ENCODE data around the gene NUDT8.
"Not testable (repeated sequence)": the region's sequence is repeated elsewhere in the genome, so short reads cannot be mapped to it uniquely, and the experiment has no call there.

Gene NUDT8

DNA sequence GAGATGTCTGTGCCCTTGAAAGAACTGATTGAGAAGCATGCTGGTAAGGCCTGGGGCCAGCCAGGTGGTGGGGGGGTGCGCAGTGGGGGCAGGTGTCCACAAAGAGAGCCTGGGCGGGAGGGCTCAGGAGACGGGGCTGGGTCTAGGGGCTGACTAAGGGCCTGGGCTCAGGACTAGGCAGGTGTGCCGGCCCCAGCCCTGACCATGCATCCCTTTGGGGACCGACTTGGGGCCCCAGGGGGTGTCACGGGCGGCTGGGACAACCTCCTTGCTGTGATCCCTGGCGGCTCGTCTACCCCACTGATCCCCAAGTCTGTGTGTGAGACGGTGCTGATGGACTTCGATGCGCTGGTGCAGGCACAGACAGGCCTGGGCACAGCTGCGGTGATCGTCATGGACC, 18.6 kb downstream of the NUDT8 start:
- DNase-seq: no peak

DNA sequence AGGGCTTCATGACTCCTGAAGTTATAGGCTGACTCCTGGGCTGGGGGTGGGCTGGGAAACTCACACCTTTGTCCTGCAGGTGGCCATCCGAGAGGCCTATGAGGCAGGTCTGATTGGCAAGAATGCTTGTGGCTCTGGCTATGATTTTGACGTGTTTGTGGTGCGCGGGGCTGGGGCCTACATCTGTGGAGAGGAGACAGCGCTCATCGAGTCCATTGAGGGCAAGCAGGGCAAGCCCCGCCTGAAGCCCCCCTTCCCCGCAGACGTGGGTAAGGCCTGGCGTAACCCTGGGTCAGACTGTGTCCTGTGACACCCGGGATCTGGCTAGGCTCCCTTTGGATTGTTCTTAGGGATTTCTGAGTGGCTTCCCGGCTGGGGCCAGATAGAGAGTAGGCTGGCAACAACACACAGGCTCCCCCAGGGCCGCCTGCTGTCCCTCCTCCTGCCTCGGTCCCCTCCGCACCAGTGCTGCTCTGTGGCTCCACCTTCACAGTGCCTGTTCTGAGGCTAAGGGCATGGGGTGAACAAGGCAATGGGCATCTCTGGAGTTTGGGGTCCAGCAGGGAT, 19.4 kb downstream of the NUDT8 start:
- DNase-seq: no peak

DNA sequence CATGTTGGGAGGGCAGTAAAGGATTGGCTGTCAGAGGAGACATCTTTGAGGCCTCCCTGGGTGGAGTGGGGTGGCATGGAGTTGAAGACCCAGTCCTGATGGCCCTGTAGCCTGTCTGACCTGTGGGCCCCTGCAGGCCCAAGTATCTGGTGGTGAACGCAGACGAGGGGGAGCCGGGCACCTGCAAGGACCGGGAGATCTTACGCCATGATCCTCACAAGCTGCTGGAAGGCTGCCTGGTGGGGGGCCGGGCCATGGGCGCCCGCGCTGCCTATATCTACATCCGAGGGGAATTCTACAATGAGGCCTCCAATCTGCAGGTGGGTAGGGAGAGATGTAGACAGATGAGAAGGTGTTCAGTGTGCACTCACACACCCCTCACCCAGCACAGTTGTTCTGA, 20.4 kb downstream of the NUDT8 start:
- DNase-seq: no peak

DNA sequence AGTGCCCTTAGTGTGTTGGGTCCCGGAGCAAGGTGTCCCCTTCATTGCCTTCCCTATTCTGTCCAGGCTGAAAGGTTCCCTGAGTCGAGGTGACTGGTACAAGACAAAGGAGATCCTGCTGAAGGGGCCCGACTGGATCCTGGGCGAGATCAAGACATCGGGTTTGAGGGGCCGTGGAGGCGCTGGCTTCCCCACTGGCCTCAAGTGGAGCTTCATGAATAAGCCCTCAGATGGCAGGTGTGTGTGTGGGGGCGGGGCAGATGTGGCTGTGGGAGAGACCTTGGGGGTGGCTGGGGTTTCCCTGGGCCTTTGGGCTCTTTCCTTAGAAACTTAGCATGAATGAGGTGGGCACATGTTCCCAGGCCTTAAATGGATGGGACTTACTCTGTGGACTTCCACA, 21.3 kb downstream of the NUDT8 start:
- DNase-seq: no peak

DNA sequence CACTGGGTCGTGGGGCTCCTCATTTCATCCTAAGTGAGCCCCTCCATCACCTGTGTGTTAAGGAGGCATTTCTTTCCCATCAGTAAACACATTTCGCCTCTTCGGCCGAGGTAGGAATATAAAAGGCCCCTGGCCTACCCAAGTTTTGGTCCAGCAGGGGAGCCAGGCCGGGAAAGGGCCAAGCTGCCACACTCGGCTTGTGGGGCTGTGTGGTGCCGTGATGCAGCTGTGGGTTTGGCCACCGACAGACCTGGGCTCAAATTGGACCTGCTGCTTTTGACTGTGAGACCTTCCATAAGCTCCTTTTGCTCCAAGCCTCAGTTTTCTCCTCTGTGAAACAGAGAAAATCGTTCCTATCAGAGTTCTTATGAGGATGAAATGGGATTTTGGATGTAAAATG, 22.2 kb downstream of the NUDT8 start:
- no peak for DNase-seq

DNA sequence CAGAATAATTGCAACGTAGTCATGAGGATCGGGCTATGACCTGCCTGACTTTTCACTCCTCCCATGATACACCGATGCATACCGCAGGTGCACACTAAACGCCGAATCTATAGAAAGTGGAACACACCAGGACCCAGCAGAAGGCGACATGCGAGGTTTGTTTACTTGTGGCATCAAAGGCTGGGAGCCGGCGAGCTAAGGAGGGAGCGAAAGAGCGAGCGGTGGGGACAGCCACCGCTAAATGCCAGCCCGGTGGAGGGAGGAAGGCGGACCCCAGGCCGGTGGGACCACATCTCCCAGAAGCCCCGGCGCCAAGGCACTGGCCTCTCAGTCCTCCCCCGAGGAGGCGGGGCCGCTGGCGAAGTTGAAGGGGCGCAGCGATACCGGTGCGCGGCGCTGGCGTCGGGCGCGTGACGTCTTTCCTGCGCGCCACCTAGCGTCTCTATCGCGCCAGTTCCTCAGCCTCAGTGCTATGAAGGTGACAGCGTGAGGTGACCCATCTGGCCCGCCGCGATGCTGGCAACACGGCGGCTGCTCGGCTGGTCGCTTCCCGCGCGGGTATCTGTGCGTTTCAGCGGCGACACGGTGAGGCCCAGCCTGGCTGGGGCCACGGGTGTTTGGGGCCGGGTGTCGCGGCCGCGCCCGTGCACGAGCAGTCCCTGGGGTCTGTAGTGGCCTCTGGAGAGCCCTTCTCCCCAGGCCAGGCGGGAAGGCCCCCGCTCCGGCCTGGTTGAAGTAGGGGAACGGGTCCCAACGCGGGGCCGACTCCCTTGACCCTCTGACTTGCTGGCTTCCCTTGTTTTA, 23.0 kb downstream of the NUDT8 start, which contains the start of gene NDUFV1:
Gene NDUFV1 (plus strand): TSS at position 445 of the 804 bp plus-strand sequence. CDS start 69 bp downstream, at position 514.
- DNase-seq: peak; percentile 47

DNA sequence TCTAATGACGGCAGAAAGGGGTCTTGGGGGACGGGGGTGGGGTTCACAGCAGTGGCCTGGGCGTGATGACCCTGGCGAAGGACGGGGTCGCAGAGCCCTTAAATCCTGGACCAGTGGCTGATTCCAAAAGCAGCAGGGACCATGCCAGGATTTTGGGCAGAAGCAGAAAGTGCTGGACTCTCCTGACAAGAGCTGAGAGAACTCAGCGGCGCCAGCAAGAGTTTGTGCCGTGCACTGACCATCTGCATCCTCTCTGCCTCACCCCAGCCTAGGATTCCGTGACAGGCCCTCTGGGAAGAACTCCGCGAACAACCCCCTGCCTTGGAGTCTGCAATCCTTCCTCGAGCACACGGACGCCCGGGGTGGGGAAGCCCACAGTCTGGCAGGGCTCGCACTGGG, 23.6 kb downstream of the NUDT8 start:
- no peak for DNase-seq

DNA sequence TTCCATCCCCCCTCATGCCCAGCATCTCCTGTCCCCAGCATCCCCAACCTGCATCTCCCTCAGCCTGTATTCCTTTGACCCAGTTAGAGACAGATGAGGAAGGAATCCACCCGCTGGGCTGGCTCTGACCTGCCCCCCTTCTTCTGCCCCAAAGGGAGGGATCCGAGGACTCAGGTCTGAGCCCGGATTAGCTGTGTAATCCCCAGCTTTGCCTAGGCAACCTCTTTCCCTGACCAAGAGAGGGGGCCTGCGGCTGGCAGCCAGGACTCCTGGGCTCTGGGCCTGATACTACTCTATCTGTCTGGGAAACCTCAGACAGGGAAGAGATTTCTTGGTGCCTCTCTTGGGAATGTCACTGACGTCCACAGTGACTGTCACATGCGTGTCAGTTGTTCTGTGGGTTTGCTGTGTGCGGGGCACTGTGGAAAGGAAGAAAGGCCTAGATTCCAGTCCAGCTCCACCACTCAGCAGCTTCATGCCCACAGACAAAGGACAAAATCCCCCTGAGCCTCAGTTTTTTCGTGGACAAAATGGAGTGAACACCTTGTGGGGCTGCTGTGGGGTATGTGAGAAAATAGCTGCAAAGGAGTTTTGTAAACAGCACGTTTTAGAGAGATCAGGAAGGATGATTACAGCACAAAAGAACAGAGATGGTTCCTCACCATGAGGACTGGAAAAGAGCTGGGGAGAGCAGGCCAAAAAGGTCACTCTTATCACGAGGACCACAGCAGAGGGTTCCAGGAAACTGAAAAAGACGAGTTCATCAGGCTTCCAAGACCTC, 24.3 kb downstream of the NUDT8 start:
- no peak for DNase-seq

DNA sequence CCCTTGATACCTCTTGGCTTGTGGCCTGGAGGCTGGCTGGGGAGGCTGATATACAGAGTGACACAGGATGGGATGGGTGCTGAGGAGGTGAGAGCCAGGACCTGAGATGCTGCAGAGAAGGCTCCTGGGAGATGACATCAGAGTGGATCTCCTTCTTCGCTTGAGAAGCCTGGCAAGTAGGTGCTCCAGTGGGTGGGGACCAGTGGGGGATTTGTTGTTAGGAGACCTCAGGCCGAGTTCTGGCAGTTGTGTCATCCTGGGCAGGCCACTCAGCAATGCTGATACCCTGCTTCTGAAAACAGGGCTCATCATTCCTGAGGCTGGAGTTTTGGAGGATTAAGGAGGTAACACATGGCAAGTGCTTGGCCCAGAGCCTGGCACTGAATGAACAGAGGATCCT, 24.9 kb downstream of the NUDT8 start:
- DNase-seq: no peak

DNA sequence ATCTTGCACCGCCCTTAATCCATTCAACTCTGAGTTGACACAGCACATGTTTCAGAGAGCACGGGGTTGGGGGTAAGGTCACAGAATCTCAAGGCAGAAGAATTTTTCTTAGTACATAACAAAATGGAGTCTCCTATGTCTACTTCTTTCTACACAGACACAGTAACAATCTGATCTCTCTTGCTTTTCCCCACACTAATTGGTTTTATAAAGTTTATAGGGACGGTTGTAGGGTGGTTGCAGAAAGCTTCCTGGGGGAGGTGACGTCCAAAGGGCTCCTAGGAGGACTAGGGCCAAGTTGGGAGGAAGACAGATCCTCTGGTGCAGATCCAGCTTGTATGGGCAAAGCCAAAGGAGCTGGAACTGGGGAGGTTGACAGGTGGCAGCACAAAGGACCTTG, 25.6 kb downstream of the NUDT8 start:
- not testable (repeated sequence) for DNase-seq

DNA sequence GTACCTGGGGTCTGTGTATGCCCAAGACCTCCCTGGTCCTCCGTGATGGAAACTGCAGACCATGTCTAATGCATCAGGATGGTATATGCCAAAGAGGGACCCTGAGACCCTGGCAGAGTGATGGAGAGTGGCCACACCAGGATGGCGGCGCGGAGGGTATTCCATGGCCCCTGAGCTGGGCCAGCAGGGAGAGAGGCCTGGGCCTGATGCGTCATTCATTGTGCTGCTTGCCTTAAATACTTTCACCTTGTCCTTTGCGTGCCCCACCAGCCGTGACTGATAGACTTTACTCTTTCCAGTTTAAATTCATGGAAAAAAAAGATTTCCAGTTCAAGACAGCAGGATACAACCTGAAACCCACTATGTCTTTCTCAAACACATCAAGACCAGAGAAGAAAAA, 28.6 kb downstream of the NUDT8 start:
- DNase-seq: no peak

DNA sequence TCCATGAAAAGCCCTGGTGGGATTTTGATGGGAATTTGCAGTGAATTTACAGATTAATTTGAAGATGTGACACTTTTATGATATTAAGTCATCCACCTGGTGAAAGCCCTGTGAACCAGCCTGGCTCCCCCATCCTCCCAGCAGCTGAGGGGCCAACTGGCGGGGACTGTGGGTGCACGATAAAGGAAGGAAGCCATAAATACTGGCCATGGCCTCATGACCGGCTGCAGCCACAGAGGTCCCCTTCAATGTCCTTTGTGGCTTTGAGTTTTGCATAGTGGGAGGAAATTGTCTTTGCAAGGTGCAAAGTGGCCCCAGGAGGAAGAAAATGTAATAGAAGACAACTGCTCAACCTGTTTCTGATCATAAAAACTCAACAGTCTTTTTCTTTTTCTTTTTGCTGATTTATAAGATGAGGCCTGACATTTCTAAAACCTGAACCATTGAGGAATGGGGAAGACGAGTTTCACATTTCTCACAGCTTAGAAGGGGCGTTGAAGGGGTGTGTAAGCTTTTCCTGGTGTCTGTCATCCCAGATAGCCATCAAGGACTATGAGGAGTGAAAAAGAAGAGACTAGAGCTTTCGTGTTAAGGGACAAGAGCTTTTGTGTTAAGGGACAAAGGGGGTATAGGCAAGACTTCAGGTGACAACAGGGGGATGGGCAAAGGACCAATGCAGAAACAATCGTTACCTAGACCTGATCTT, 29.3 kb downstream of the NUDT8 start:
- no peak for DNase-seq

DNA sequence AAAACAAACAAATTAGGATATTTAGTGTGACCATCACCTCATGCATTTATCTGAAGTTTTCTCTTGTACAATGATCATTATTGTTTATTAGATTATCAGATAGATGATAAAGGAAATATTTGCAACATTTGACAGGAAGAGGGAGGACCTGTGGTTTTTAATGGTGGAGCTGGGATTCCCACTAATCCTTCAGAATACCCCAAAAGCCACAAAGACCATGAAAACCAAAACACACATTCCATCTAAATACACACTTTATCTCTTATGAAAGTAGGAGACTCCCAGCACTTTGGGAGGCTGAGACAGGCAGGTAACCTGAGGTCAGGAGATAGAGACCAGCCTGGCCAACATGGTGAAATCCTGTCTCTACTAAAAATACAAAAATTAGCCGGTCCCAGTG, 30.6 kb downstream of the NUDT8 start:
- DNase-seq: no peak

DNA sequence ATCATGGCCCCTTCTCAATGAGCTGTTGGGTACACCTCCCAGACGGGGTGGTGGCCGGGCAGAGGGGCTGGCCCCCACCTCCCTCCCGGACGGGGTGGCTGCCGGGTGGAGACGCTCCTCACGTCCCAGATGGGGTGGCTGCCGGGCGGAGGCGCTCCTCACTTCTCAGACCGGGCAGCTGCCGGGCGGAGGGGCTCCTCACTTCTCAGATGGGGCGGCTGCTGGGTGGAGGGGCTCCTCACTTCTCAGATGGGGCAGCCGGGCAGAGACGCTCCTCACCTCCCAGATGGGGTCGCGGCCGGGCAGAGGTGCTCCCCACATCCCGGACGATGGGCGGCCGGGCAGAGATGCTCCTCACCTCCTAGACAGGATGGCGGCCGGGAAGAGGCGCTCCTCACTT, 31.8 kb downstream of the NUDT8 start:
- DNase-seq: not testable (repeated sequence)

DNA sequence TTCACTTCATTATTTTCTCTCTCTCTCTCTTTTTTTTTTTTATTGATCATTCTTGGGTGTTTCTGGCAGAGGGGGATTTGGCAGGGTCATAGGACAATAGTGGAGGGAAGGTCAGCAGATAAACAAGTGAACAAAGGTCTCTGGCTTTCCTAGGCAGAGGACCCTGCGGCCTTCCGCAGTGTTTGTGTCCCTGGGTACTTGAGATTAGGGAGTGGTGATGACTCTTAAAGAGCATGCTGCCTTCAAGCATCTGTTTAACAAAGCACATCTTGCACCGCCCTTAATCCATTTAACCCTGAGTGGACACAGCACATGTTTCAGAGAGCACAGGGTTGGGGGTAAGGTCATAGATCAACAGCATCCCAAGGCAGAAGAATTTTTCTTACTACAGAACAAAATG, 32.3 kb downstream of the NUDT8 start:
- DNase-seq: not testable (repeated sequence)

DNA sequence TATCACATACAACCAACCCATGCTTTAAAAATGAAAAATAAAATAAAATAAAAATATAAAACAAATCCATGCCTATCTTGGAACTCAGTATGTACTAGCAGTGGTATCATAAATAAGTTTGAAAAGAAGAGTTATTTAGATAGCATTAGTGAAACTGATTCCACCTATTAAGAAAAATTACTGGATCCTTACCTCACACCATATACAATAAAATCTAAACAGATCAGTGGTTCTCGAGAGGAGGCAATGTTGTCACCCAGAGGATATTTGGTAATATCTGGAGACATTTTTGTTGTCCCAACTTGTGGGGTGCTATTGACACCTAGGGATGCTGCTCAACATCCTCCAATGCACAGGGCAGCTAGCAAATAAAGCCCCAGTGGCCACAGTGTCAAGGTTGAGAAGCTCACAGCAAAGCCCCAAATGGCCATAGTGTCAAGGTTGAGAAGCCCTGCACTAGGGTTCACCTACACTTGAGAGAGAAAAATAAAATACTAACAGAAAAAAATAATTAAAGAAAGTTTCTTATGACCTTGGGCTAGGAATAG, 32.9 kb downstream of the NUDT8 start:
- no peak for DNase-seq

DNA sequence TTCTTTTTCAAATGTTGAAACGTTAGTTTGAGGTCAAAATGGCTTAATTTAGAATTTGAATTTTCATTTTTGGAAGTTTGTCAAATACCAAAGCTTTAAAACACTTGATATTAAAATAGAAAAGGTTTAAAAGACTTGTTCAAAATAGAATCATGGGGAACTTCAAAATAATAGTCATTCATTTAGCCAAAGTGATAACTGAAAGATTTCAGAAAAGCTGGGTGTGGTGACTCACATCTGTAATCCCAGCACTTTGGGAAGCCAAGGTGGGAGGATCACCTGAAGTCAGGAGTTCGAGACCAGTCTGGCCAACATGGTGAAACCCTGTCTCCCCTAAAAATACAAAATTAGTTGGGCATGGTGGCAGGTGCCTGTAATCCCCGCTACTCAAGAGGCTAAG, 35.3 kb downstream of the NUDT8 start:
- DNase-seq: no peak

DNA sequence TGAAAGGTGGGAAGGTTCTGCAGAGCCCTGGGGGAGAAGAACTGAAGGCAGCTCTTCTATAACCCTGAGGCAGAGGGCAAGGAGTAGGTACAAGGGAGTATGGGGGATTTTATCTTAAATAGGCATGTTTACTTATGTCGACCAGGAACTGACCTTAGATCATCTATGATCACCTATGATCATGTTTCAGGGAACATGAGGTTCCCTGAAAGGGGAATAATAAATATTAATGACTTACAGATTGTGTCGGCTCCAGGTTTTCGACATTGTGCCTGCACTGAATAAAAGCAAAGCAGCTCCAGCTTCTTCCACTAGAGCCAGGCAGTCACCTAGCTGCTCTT, 36.2 kb downstream of the NUDT8 start:
- no peak for DNase-seq

DNA sequence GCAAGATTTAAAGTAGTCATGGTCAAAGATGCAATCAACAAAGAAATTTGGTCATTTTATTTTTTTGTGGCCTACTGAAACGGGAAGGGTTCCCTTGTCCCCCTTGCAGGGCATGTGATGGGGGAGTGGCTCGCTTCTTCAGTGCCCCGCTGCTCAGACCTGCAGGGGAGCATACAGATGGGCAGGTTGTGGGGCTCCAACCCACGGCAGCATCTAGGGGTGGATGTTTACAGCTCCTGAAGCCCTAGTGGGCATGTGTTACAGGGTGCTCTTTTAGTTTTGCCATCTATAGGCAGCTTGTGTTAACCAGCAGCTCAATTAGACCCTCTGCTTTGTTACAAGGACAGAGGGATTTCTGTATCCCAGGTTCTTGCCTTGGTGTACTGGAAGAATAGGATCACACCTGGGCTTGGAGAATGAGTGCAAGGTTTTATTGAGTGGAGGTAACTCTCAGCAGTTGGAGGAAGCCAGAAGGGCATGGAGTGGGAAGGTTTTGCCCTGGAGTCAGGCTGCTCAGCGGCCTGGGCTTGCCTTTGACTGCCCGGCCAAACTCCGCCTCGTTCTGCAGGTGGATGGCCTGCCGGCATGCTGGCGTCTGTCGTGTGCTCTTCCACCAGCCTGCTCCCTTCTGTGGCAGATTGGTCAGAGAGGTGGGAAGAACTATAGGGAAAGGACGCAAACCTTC, 36.7 kb downstream of the NUDT8 start:
- no peak for DNase-seq

DNA sequence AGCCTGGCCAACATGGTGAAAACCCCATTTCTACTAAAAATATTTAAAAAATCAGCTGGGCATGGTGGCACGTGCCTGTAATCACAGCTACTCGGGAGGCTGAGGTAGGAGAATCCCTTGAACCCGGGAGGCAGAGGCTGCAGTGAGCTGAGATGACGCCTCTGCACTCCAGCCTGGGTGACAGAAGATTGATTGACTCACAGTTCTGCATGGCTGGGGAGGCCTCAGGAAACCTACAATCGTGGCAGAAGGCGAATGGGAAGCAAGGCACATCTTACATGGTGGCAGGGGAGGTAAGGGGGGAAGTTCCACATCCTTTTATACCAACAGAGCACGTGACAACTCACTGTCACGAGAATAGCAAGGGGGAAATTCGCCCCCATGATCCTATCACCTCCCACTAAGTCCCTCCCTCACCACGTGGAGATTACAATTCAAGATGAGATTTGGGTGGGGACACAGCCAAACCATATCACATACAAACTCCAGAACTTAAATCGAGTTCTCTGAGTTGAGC, 40.8 kb downstream of the NUDT8 start:
- not testable (repeated sequence) for DNase-seq

DNA sequence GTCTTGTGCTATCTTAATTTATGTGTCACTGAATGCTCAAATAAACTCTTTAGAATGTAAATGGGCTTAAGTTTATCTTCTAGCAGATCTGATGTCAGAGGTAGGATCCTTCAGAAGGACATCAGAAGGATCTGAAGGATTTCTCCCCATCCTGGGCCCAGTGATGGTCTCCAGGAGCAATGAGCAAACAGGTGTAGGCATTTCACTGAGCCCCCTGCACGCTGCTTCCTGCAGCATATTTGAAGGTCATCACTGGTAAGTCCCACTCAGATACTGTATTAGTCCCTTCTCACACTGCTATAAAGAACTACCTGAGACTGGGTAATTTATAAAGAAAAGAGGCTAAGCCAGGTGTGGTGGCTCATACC, 41.6 kb downstream of the NUDT8 start:
- DNase-seq: no peak

DNA sequence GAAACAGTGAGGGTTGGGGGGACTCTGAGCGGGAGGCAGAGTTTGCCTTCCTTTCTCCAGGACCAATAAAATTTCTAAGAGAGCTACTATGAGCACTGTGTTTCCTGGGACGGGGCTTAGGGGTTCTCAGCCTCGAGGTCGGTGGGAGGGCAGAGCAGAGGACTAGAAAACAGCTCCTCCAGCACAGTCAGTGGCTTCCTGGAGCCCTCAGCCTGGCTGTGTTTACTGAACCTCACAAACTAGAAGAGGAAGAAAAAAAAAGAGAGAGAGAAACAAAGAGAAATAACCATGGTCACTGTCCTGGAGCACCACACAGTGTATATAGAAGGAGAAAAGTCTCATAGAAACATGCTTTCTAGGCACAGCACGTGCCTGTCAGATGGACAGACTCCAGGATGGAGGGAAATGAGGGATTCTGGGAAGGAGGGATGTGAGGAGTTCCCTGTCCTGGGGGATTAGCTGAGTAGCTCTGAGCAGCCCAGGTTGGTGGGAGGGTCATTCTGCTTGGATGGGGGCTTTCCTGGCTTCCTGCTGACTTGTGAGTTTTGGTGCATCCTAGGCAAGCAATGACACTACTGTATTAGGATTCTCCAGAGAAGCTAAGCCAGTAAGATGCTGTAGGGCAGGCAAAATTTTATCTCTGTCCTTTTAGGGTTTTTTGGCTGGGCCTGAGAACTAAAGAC, 43.0 kb downstream of the NUDT8 start:
- no peak for DNase-seq
